GM10248 (cell line): ENCODE measurements around the gene RAET1E.

Experiments
- CTCF ChIA-PET: fragments of 300-600 bp; sonication (Branson Sonifier 250); formaldehyde crosslinking; extraction: SDS; loops from one replicate; lab custom pipeline; 2021; ENCODE audit warnings: antibody characterized with exemption; lab: Yijun Ruan, JAX
- POLR2A ChIA-PET: fragments of 350-650 bp; sonication (Branson Sonifier 250); formaldehyde crosslinking; extraction: SDS; loops from one replicate; lab custom pipeline; 2020; ENCODE audit warnings: antibody characterized with exemption; lab: Yijun Ruan, JAX
- DNase-seq: peaks from one replicate; pipeline ENCODE4 v3.0.0; 2012; ENCODE audit errors: extremely low spot score
- TF ChIP-seq, protein P1 (sequence below): IDR thresholded peaks from 2 replicates; pipeline ENCODE4 v1.5.1; 2012; ENCODE audit warnings: mild to moderate bottlenecking, low read depth; ENCODE audit errors: extremely low read depth, missing control alignments, control extremely low read depth

The RAET1E gene

DNA sequence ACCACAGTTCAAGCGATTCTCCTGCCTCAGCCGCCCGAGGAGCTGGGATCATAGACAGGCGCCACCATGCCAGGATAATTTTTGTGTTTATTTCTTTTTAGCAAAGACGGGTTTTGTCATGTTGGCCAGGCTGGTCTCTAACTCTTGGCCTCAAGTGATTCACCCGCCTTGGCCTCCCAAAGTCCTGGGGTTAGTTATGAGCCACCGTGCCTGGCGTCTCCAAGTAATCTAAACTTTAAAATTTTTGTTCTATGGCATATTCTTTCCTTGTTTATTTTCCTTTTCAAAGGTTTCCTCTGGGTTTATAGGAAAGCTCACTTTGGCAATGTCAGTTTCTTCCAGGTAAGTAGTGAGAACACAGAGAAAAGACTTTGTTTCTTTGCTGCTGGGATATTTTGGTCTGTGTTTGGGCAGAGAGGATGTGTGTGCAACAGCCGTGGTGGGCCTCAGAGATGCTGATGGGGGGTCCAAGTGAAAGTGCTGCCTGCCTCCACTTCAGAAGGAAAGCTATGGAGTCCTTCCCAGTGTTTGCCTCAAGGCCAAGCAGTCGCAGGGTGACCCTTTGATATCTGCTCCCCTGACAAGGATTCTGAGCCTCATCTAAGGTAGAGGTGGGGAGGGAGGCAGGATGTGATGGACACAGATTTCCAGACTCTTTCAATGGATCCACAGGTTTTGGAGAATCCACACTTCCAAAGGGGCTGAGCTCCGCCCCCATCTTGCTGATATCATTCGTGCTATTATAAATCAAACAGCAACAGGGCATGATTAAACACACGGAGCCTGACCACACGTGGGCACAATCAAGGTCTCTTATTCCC lies 36.1 kb downstream of the RAET1E start:
- no peak for DNase-seq
- ChIA-PET CTCF (interaction anchor here (0.8 kb wide), 1 partner anchor 44 kb away, joined by 3 read pairs; no protein-coding TSS in a partner anchor), POLR2A (interaction anchor here (0.6 kb wide), 1 partner anchor 10 kb away, joined by 3 read pairs; no protein-coding TSS in a partner anchor)
- TF ChIP-seq, protein P1, sequence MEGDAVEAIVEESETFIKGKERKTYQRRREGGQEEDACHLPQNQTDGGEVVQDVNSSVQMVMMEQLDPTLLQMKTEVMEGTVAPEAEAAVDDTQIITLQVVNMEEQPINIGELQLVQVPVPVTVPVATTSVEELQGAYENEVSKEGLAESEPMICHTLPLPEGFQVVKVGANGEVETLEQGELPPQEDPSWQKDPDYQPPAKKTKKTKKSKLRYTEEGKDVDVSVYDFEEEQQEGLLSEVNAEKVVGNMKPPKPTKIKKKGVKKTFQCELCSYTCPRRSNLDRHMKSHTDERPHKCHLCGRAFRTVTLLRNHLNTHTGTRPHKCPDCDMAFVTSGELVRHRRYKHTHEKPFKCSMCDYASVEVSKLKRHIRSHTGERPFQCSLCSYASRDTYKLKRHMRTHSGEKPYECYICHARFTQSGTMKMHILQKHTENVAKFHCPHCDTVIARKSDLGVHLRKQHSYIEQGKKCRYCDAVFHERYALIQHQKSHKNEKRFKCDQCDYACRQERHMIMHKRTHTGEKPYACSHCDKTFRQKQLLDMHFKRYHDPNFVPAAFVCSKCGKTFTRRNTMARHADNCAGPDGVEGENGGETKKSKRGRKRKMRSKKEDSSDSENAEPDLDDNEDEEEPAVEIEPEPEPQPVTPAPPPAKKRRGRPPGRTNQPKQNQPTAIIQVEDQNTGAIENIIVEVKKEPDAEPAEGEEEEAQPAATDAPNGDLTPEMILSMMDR = no peak

DNA sequence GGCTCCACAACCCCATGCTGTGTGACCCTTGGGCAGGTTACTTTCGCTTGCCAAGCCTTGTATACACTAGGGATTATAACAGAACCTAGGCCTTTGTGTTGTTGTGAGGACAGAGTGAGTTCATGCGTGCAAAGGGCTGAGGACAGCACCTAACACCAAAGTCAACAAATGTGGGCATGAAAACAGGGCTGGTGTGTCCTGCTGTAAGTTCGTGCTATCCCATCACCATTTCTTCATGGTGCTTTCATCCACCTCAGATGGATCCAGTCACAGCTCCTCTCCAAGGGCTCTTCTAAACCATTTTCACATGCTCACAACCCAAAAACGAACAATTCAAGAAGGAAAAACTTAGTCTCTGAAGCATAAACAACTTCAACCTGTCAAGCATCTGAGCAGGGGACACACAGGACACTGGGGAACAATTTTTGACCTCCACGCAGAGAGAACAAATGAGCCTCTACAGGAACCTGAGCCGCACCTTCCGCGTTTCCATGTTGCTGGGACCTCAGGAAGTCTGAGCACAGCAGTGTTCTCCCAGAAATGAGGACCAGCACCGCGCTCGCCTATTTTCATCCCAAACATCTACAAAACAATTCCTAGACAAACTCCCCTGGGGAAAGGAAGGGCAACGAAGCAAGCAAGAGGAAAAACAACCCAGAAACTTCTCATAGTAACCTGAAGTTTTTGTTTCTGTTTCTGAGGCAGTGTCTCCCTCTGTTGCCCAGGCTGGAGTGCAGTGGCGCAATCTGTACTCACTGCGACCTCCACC lies 36.9 kb downstream of the RAET1E start:
- TF ChIP-seq, protein P1 = peak; percentile 16
- CTCF ChIA-PET = no interaction called here
- POLR2A ChIA-PET = interaction anchor here (0.6 kb wide), 1 partner anchor 10 kb away, joined by 3 read pairs; no protein-coding TSS in a partner anchor
- no peak for DNase-seq

DNA sequence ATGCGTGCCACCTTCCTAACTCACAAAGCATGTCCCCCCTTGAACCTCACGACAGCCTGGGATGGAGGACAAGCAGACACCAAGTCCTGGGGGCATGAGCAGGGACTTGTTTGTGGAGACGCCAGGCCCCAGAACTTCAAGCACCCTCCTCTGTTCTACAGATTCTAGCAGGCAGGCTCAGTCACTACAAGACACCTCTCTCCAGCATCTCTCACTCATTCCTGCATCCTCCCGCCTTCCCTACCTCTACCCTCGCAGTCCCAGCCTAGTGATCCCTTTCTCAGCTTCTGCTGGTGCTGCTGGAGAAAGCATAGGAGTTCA lies 37.4 kb downstream of the RAET1E start:
- POLR2A ChIA-PET = no interaction called here
- CTCF ChIA-PET = no interaction called here
- TF ChIP-seq, protein P1 = no peak
- DNase-seq = no peak

DNA sequence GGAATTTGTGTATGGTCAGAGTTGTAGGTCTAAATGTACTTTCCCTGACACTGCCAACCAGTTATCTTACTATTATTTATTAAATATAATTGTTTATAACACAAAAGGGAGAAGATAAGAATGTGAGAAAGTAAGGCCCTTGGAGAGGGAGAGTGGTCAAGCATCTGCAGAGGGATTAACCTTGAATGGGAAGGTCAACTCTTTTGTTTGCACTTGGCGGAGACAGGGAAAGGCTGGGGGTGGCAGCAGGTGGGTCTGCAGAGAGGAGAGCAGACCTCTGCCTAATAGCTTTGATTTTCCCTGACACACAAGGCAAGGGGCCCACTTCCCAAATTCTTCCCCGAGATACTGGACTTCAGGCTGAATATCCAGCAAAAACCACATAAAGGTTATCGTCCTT lies 38.0 kb downstream of the RAET1E start:
- CTCF ChIA-PET = no interaction called here
- no peak for DNase-seq

DNA sequence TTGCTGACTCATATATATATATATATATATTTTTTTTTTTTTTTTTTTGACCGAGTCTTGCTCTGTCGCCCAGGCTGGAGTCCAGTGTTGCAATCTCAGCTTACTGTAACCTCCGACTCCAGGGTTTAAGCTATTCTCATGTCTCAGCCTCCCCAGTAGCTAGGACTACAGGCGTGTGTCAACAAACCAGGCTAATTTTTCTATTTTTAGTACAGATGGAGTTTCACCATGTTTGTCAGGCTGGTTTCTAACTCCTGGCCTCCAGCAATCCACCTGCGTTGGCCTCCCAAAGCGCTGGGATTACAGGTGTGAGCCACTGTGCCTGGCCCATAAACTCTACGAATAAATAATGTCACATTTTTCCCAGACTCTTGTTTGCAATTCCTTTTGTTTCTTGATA lies 38.5 kb downstream of the RAET1E start:
- CTCF ChIA-PET = no interaction called here
- POLR2A ChIA-PET = no interaction called here

More for the DNA sequence above, 38.0 kb downstream of the RAET1E start:
- TF ChIP-seq, protein P1 = no peak
- POLR2A ChIA-PET = no interaction called here

DNA sequence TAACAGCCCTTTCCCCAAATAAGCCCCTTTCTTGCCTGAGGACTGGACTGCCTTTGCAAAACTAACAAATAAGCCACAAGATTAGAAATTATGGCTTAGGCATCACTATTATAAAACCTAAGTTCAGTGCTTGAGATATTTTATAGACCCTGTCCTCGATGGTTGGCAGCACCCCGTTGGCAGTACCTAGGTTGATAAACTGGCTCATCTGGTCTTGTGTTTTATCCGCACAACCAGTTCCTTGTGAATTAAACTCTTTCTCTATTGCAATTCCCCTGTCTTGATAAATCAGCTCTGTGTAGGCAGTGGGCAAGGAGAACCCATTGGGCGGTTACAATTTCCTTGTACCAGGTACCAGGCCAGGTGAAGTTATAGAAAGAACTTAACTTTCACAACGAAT lies 40.4 kb downstream of the RAET1E start:
- TF ChIP-seq, protein P1 = no peak
- ChIA-PET CTCF (no interaction called here), POLR2A (no interaction called here)
- DNase-seq = no peak

More for the DNA sequence above, 38.5 kb downstream of the RAET1E start:
- TF ChIP-seq, protein P1 = no peak
- no peak for DNase-seq
